GM12872 (cell line): ENCODE results near the gene ISM1.
A peak's percentile ranks its signal among the peaks of the same experiment; 100 is the strongest.

ENCODE experiments used
- TF ChIP-seq, protein P1 (sequence below): IDR thresholded peaks from 3 replicates; pipeline ENCODE4 v1.5.1; 2011; ENCODE audit warnings: low read depth, mild to moderate bottlenecking, low read length, moderate library complexity; ENCODE audit not compliant: insufficient read depth

The ISM1 gene

DNA sequence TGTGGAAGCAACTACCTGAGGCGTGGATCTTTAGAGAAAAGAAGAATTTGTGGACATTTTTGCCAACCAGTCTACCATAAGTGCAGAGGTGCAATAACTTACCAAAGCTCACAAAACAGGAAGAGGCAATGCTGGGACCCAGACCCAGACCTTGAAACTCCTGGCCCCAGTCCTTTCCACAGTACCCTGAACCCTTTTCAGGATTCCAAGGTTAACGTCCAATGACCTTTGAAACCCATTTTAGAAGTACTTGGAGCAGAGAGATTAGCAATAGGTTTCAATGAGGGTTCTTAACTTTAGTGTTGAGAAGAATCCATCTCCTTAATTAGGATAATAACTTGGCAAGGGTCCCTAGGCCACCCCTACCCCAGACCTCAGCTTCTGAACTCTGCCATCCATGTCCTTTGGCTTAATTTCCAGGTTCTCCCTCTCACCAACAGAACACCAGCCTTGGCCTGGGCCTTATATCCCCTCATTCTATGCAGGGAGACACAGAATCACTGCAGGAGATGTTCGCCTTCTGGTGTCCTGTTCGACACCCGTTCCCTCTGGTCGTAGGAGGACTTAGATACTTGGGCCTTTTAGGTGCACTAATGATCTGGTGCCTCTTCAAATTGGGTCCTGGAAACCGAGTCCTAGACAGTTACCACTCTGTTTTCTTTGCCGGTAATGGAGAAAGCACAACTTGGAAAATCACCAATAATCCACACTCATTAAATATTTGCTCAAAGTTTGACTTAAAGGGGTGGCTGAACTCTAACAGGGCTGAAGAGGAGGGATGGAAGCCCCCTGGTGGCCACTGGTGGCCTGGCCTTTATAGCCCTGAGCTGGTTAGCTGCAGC is 40.6 kb downstream of the ISM1 start:
- TF ChIP-seq, protein P1, sequence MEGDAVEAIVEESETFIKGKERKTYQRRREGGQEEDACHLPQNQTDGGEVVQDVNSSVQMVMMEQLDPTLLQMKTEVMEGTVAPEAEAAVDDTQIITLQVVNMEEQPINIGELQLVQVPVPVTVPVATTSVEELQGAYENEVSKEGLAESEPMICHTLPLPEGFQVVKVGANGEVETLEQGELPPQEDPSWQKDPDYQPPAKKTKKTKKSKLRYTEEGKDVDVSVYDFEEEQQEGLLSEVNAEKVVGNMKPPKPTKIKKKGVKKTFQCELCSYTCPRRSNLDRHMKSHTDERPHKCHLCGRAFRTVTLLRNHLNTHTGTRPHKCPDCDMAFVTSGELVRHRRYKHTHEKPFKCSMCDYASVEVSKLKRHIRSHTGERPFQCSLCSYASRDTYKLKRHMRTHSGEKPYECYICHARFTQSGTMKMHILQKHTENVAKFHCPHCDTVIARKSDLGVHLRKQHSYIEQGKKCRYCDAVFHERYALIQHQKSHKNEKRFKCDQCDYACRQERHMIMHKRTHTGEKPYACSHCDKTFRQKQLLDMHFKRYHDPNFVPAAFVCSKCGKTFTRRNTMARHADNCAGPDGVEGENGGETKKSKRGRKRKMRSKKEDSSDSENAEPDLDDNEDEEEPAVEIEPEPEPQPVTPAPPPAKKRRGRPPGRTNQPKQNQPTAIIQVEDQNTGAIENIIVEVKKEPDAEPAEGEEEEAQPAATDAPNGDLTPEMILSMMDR: peak; percentile 89

DNA sequence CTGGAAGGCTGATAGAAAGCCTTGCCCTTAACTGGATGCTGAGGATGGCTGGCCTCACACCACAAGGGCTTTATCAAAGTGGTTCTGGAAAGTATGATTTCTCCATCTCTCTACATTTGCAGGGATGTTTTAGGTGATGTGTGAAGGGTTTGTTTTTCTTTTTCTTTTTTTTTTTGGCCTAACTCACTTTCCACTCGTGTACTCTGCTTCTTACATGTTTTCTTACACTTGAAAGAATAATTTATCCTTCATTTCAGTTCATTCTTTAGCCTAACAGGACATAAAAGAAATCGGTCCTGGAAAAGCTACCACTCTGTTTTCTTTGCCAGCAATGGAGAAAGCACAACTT is 41.2 kb downstream of the ISM1 start:
- TF ChIP-seq, protein P1: no peak

DNA sequence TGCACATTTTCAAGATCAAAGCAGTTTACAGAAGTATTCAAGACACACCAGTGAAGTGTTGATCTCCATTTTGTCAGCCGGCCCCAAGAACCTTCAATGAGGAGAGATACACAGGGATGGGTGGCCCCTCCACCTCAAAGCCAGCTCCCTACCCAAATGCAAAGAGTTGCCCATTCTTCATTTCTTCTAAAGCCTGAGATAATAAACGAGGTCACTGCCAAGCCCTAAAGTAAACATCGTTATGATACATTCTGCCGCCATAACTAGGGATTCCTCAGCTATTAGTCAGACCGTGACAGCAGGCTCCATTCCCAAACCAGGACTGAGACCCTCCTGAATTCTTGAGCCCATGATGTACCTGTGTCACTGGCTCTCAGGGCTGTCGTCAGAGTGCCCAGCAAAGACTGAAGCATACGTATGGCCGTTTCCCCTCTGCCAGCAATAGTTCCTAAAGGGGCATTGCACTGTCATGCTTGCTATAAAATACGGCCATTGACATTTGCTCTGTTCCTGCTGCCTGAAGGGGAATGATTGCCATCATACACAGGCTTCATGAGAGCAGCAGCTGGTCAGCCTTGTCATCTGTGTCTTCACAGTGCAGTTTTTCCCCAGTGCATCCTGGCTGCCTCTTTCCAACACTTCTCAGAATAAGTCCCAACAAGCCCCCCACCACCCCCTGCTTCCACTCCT is 41.7 kb downstream of the ISM1 start:
- TF ChIP-seq, protein P1: no peak

DNA sequence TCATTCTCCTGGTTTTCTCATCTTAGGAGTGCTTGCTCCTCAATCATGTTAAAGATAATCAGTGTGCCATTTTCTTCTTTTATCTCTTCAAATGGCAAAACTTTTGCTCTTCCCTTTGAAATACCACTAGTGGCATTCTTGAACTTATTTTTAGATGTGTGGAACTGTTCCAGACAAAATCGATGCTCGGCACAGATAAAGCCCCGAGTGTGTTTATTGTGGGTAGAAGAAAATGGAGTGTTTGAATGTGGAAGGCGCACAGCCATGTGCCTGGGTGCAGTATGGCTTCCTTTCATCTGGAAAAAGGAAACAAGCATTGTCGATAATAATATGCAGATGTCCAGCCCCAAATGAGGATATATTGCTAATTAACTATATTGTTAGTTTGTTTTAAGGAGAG is 42.4 kb downstream of the ISM1 start:
- TF ChIP-seq, protein P1: no peak

DNA sequence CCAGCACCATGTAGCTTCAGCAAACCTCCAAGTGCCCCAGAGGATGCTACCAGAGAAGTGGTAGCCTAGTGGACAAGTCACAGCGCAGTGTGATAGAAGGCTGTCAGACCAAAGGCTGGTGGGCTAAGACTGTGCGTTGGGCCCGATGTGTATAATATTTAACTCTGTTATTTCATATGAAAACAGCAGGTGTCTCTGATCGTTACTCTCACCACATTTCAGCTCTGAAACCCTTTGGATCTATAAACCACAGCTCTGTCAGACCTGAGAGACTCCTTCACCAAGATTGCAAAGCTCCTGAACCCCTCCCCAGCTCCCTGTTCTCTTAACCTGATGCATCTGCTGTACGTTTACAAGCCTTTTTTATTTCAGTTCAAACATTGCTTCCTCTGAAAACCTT is 43.8 kb downstream of the ISM1 start:
- TF ChIP-seq, protein P1: no peak

DNA sequence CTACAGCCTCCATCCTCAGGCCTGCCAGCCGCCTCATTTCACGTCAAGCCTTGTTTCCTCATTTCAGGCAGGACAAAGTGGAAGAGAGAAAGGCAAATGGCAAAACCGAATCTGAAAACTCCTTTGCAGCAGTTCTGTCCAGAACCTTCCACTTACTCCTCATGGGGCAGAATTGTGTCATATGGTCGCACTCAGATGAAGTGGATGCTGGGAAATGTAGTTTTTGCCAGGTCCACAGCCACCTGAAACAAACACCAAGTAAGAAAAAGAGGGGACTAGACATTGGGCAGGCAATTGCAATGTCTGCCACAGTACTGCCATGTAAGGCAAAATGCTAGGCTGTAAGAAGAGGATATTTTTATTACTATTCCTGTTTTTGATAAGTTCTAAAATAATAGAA is 44.9 kb downstream of the ISM1 start:
- TF ChIP-seq, protein P1: no peak

DNA sequence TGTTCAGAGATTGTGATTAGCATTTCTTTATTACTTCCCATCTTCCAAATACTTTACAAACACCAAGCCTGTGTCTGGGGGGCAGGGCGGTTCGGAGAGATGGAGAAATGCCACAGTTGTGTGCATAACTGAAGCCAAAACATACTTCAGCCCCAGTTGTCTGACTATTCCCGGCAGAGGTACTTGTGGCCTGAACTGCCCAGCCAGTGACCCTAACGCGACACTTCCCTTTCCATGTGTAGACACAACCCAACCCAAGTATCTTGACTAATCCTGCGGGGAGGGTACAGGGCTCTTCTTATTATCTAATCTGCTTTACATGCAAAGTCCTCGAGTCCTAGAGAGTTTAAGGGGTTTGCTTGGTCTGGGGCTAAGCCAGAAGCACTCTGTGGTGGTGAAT is 46.2 kb downstream of the ISM1 start:
- TF ChIP-seq, protein P1: no peak
